GM06990 (cell line): ENCODE data around the gene MFSD12.
A peak's percentile ranks its signal among the peaks of the same experiment; 100 is the strongest.

Experiments used
- DNase-seq: peaks from one replicate; pipeline ENCODE4 v3.0.0-alpha.2; 2011; ENCODE audit not compliant: insufficient read length; ENCODE audit errors: extremely low read depth
- H3K27me3 ChIP-seq: replicated peaks from 2 replicates; pipeline ENCODE4 v1.6.0; 2011; ENCODE audit warnings: low read length; ENCODE audit not compliant: control insufficient read depth, insufficient read depth
- H3K36me3 ChIP-seq: 2 replicates; pipeline ENCODE4 v1.5.1; 2011; ENCODE audit warnings: low read length; ENCODE audit not compliant: control insufficient read depth, insufficient read depth
- H3K4me3 ChIP-seq: replicated peaks from 2 replicates; pipeline ENCODE4 v1.5.1; 2011; ENCODE audit warnings: low read depth, mild to moderate bottlenecking, control low read depth, low read length
- CTCF ChIP-seq: IDR thresholded peaks from 2 replicates; pipeline ENCODE4 v1.5.1; 2011; ENCODE audit warnings: low read length, control low read depth, mild to moderate bottlenecking, inconsistent platforms; ENCODE audit not compliant: insufficient read depth, poor library complexity, severe bottlenecking

Gene MFSD12

DNA sequence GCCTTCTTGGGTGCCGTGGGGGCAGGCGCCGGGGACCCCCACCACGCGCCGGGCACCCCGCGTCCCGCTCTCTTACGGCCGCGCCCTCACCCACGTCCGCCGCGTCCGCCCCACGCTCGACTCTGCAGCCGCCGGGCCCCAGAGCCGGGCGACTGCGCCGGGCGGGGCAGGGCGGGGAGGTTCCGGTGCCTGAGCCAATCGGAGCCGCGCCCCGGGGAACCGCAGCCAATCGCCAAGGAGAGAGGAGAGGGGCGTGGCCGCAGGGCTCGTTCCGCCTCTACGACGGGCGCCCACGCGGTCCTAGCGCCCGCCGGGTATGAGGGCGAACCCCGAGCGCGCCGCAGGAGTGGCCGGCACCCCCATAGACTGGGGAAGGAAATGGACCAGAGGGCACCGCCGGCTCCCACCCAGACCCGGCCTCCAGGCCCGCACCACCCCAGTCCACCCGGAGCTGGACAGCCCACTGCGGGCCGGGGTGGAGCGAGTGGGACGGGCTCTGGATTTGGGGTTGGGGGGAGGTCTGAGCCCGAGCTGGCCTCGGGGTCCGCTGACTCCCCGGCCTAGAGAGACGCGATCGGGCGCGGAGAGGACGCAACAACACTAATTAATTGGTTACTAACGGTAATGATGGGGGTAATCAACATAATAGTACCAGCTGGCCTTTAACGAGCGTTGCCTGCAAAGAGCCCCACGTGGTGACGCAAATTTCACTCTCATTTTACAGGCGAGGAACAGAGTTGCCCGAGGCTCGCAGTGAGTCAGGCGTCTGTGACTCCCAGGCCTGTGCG lies at the start of gene MFSD12:
MFSD12 (minus strand) TSS at position 126 of the 788 bp plus-strand sequence. CDS start 183 bp downstream, outside the sequence.
- peak within 1 kb of the TSS; percentile 69 for H3K4me3 ChIP-seq
- no peaks in the 10 kb centered on the region for H3K36me3 ChIP-seq
- TF ChIP-seq CTCF: no peak
- peak; percentile 94 for DNase-seq
- H3K27me3 ChIP-seq: no peaks in the 10 kb centered on the region

DNA sequence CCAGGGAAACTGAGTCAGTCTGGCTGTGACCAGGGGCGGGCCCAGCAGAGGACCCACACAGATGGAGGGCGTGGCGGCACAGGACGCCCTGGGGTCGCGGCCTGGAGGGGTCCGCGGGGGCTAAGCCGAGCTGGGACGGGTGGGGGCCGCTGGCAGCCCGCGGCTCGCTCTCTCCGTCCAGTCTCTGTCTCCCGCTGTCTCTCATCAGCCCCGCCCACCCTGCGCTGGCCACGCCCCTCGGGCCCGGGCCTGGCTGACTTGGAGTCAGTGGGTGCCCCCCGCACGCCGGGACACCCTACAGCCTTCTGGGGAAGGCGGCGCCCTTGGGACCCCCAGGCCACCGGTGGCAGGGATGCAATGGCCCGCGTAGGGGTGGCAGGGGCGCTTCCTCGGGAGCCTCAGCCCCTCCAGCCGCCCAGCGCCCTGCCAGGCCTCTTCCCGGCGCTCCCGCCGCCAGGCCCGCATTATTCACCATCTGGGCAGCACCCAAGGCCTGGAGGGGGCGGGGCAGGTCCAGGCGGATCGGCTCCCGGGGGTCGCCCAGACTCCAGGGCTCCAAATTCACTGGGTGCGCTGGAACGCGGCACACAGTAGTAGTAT lies 49.4 kb upstream of the MFSD12 start, which contains the start of gene TBXA2R:
TBXA2R (minus strand) TSS at position 186 of the 600 bp plus-strand sequence. CDS start 6,241 bp downstream, outside the sequence.
- Histone ChIP-seq H3K4me3 (no peak within 1 kb of the TSS; the same call in 1 of the 2 replicates), H3K36me3 (peaks cover 9% of the 10 kb centered on the region), H3K27me3 (no peaks in the 10 kb centered on the region)
- no peak for DNase-seq
- no peak for TF ChIP-seq CTCF

- Histone ChIP-seq H3K4me3 (no peak overlapping the region; the same call in 1 of the 2 replicates), H3K36me3 (peaks cover 6% of the 10 kb centered on the region), H3K27me3 (no peaks in the 10 kb centered on the region)
- DNase-seq: no peak
- no peak for TF ChIP-seq CTCF
Measured at GRCh38 chr19:3606174-3606689, 48.8 kb upstream of the MFSD12 start.

DNA sequence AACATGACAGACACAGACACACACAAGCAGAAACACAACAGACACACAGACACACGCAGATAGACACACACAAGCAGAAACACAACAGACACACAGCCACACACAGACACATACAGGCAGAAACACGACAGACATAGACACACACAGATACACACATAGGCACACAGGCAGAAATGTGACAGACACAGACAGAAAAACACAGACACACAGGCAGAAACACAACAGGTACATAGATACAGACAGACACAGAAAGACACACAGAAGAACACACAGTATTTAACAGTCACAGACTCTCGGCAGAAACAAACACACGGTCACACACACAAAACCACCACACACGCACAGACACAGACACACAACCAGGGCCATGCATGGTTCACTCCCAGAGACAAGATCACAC lies 48.4 kb upstream of the MFSD12 start:
- no peak for TF ChIP-seq CTCF
- Histone ChIP-seq H3K27me3 (no peaks in the 10 kb centered on the region), H3K4me3 (no peak overlapping the region), H3K36me3 (peaks cover 2% of the 10 kb centered on the region; the same call in 1 of the 2 replicates)
- DNase-seq: no peak

DNA sequence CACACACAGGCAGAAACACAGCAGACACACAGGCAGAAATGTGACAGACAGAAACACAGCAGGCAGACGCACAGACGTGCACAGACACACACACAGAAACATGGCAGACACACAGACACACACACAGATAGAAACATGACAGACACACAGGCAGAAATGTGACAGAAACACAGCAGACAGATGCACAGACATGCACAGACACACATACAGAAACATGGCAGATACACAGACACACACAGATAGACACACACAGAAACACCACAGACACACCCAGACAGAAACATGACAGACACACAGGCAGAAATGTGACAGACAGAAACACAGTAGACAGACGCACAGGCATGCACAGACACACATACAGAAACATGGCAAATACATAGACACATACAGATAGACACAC lies 48.0 kb upstream of the MFSD12 start:
- TF ChIP-seq CTCF: no peak
- no peak for DNase-seq
- Histone ChIP-seq H3K4me3 (no peak overlapping the region), H3K27me3 (no peaks in the 10 kb centered on the region), H3K36me3 (peaks cover 2% of the 10 kb centered on the region; the same call in 1 of the 2 replicates)
